ENCODE measurements around the gene ZSWIM8.
A peak's percentile ranks its signal among the peaks of the same experiment; 100 is the strongest.

- TF ChIP-seq POLR2A (IDR thresholded peaks at IDR 0.05), result no peak
- peak; percentile 95 to 99 (median 99) for TF ChIP-seq CTCF (IDR thresholded peaks at IDR 0.05)
Observed at GRCh38 chr10:73848821-73849489, 63.5 kb downstream of the ZSWIM8 start.

Measured in testis (tissue), 2 donors.